DMS53 treated with DMSO at 0.1 percent for 48 hours (cell line): ENCODE measurements around the gene HOXB9.
A peak's percentile ranks its signal among the peaks of the same experiment; 100 is the strongest.

ENCODE experiments used
- DNase-seq: peaks from one replicate; lab custom pipeline; 2025; ENCODE audit not compliant: unreplicated experiment; lab: John Stamatoyannopoulos, UW

The HOXB9 gene

GRCh38 chr17:48599354-48599753 lies 26.8 kb downstream of the HOXB9 start:
- DNase-seq, result no peak

DNA sequence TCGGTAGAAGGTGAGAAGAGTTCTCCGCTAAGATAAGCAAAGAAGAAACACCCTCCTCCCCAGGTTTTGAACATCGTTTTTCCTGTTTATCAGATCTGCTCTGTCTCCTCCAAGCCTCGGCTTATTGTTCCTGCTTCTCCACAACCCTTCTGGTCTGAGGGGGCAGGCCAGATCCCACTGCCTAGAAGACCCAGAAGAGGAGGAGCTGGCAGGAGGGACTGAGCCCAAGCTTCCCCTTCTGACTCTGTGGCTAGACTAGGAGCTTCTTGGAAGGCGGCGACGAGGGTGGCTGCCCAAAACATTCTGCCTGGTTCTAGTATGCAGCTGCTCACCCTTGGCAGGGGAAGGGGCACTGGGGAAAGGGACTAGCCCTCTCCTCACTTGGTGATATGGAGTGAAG lies 27.4 kb downstream of the HOXB9 start:
- no peak for DNase-seq

DNA sequence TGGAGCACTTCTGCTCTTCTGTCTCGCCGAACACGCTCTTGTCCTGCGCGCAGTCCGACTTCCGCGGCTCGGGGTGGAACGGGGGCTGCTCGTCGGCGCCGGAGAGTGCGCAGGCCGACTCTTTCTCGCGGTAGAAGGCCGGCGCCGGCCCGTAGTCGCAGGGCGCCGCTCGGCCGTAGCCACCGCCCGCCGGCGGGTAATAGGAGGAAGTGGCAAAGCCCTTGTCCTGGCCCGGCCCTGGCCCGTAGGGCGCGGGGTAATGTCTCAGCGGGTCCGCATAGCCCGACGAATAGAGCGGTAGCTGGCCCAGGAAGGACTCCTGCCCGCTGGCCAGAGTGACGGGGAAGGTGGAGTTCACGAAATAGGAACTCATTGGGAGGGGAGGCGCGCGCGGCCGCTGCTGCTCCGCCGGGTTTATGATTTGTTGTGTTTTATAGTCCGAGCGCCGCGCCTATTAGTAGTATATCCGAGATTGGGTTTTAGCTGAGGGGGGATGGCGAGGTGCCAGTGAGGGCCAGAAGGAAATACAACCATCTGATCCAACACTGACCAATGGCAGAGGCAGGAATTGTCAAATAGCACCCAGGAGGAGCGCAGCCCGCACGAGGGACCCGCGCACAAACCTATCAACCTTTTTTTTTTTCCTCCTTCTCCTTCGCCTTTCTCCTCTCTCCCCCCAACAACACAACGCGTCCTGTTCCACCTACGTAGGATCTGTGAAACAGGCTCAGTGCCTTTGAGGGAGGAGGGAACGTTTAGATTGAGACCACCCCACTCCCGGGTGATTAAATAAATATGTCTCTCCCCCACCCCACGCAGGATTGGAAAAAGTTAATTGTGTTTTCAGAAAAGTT lies 28.2 kb downstream of the HOXB9 start:
- DNase-seq, result no peak

DNA sequence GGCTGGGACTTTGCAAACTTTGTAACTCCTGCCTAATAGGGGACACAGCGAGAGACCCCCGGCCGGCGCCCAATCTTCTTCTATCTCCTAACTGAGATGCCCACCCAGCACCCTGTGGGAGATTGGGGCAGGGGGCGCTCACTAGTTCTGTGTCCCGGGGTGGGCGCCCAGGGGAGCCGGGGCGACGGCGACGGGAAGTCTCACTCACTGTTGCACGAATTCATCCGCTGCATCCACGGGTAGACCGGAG lies 28.7 kb downstream of the HOXB9 start:
- no peak for DNase-seq

- no peak for DNase-seq
Measured at GRCh38 chr17:48596735-48597527, 29.2 kb downstream of the HOXB9 start.

DNA sequence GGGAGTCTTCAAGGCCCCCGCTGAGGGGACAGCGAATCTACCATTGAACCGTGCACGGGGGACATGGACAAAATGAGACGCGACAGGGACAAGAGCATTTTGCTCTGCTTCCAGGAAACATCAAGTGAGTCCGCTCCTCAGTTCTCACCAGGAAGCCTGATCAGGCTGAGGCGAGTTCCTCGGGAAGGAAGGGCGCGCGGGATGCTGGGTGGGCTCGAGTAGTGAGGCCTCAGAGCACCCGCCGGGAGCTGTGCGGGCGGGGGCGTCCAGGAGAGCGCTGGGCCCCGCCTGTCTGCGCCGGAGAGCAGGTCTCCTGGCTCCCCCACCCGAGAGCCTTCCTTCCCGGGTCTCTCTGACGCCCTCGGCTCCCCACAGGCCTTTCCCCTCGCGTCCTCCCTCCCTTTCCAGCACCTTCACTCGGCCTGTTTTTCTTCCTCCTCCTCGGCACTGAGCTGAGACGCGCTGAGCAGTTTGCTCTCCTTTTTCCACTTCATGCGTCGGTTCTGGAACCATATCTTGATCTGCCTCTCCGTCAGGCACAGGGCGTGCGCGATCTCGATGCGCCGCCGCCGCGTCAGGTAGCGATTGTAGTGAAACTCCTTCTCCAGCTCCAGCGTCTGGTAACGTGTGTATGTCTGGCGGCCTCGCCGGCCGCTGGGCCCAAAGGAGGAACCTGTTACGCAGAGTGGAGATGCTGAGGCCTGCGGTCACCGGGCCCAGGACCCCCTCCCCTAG lies 30.0 kb downstream of the HOXB9 start:
- no peak for DNase-seq

GRCh38 chr17:48595278-48595999 lies 30.7 kb downstream of the HOXB9 start:
- no peak for DNase-seq

GRCh38 chr17:48594538-48595277 lies 31.4 kb downstream of the HOXB9 start:
- no peak for DNase-seq

DNA sequence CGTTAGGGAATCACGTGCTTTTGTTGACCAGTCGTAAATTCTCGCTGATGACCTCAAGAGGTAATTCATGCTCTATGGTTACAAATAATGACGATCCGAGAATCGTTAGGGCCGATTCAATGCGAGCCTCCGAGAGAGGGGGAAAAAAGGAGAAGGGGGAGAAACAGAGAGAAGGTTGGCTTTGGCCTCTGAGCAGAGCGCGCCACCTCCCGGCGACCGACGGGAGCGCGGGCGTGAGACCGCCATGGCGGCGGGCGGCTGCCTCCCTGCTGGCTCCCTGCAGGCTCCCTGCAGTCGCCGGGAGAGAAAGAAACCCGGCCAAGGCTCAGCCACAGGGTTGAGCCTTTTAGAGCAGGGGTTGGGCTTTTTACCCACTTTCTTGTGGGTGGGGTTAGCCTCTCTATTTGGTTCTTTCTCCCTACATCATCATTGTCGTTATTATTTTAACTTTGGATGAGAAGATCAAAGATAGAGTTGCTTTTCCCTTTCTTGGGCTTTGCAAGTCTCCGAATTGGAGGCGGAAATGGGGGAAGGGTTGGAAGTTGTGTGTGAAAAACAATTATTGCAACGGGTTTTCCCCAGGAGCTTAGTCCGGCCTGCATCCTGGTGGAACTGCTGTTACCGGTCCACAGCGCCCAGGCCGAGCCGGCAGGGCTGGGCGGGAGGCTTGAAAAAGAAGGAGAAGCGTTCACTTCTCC lies 32.2 kb downstream of the HOXB9 start:
- DNase-seq, result peak; percentile 57

DNA sequence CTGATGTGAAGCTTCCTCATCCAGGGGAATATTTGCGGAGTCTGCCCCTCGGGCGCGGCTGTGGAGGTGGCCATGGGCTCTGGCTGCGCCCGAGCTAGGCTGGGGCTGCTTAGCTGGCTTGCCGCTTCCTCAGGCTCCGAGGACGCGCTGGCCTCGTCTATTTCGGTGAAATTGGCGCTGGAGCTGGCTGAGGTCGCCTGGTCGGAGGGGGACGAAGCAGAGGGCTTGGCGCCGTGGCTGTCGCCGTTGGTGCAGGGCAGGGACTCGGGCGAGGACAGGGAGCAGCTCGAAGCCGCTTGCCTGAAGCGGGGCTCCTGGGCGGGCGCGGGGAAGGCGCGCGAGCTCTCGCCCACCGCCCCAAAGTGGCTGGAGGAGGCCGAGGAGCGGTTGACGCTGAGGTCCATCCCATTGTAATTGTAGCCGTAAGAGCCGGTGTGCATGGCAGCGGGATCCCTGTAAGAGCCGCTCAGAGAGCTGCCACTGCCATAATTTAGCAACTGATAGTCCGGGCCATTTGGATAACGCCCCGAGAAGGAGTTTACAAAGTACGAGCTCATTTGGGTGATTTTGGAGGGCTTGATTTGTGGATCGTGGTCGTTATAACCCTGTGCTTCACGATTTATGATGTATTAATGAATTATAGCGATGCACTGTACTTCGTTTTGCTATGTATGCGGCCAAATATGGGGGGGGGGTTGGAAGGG lies 32.9 kb downstream of the HOXB9 start, which contains the start of gene HOXB5:
HOXB5 (minus strand) TSS at position 654 of the 704 bp plus-strand sequence; CDS start at position 557, 97 bp downstream.
- DNase-seq, result no peak

- DNase-seq, result no peak
Measured at GRCh38 chr17:48592577-48592976, 33.6 kb downstream of the HOXB9 start.

- no peak for DNase-seq
Measured at GRCh38 chr17:48592057-48592514, 34.1 kb downstream of the HOXB9 start.

DNA sequence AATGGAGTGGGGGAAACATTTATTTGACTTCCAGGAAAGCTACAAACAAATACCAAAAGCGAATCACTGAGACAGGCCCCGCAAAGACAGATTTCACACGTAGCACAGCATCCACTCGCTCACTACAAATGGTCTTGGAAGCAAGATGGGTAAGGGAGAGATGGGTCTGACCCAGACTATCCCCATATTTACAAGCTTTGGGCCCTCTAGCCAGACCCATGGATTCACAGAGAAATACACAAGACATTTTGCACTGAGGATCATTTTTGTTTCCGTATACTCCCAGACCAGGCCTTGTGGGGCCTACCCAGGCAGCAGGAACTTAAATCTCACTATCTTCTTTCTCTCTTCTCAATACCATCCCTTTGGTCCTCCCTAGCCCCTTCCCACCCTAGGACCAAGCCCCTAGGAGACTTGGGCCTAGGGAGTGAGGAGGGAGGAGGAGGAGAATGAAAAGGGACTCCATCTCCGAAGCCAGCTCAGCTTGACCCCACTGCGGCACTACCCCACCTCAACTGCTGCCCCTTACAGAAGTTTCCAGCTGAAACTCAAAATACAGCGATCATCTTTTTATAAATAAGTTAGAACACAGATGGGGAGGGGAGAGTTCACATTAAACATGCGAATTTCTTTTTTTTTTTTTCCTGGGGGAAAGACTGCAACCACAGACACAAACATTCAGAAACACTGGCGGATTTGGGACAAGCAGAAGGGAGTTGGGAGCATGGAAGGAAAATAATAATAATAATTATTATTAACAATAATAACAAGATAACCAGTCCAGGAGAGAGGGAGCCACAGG lies 34.7 kb downstream of the HOXB9 start:
- DNase-seq, result no peak

DNA sequence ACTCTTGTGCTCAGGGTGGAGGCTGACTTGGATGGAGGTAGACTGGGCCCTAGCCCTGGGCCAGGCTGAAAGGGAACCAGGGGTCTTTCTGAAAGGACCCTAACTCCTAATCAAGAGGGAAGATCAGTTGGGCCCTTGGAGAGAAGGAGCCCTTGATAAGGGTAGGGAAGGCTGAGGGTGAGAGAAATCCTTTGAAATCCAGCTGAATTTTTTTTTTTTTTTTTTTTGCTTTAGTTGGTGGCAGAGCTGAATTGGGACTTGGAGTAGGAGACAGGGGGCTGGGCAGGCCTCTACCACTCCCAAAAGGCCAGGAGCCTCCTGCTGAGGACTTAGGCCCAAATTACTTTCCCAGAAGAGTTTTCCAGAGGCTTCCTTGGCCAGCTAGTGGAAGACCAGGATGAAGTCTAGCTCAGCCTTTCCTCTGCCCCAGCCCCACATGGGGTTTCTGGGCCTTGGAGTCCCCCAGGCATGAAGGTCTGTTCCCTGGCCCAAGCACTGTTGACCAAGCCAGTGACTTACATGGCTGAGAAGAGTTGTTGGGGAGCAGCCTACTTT lies 35.5 kb downstream of the HOXB9 start:
- DNase-seq, result no peak

DNA sequence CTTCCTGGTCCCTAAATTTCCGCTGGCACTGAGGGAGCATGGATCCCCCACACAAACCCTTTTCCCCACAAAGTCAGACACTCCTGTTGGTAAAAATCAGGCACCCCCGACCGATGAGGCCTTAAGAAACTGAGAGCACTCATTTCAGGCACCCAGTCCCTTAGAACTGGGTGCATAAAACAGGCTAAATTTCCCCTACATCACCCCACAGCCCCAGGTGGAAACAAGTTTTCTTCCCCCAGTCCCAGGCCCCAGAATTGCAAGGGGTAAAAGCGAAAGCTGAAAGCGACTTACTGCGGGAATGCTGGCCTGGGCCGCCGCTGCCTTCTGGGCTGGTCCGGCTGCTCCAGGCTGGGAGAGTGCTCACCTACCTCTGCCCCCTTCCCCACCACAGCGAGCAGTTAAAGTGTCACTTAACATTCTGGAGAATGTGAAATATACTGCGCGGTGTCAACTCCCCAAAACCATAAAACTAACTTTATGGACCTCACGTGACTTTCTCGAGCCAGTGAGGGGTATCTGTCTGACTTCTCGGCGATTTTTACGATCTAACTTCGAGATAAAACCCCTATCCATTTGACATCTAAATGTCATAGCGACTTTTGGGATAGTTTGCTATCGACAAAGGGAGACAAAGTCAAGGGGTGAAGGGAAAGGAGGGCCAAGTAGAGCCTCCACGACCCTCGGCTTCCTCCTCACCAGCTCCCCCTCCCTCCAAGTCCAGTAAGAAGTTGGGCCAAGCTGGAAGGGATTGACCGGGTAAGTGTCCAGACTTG lies 36.1 kb downstream of the HOXB9 start, which contains the start of gene HOXB3:
HOXB3 (minus strand) TSS at position 411 of the 776 bp plus-strand sequence. CDS start 37,767 bp downstream, outside the sequence.
- DNase-seq, result no peak

DNA sequence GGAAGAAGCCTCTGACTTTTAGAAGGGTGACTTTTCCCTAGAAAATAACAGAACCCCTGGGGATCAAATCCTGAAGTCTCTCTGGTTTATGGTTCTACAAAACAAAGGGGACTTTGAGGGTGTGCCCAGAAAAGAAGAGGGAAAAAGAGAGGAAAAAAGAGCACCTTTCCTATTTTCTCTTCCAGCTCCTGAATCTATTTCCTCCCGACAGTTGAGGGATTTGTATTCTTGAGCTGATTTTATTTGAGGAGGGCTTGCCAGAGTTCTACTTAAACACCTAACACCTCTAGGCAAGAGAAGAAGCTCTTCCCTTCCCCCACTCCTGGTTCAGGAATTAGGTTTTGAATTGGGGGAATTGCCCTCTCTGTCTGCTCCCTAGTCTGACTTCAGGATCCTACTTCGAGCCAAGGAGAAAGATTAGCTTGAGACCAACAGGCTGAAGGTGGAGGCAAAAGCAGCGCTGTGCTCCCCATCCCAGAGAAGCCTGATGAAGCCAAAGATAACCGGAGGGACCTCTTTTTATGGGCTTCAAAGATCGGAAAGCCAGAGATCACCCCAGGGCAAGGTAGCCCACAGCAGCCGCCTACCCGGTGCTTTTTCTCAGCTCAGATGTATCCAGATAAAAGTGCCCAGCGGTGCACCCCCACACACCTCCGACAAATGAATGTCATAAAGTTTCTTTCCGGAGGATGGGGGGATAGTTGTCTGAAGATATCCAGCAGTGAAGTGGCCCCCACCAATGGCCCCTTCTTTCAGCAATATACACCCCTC lies 36.9 kb downstream of the HOXB9 start:
- DNase-seq, result no peak
